ENCODE data around the gene NRXN3.

- no peak for TF ChIP-seq CTCF (tag by site-specific recombination; IDR thresholded peaks at IDR 0.05)
- TF ChIP-seq PBX3 (CRISPR knock-in tag; IDR thresholded peaks at IDR 0.05): no peak
- TF ChIP-seq ZBTB8A (tag by site-specific recombination; IDR thresholded peaks at IDR 0.05): no peak
- TF ChIP-seq ZNF398 (tag by site-specific recombination; IDR thresholded peaks at IDR 0.05): no peak
- TF ChIP-seq ZNF354C (tag by site-specific recombination; IDR thresholded peaks at IDR 0.05; ENCODE audit: borderline replicate concordance, low read depth): no peak
- TF ChIP-seq ZFP3 (tag by site-specific recombination; IDR thresholded peaks at IDR 0.05; ENCODE audit: low read depth): no peak
- TF ChIP-seq ZNF140 (tag by site-specific recombination; IDR thresholded peaks at IDR 0.05): no peak
- no peak for TF ChIP-seq ZNF146 (tag by site-specific recombination; IDR thresholded peaks at IDR 0.05)
These were observed 1114.4 kb downstream of the NRXN3 start for GRCh38 chr14:79284621-79285020.
